Posterior vena cava (tissue), 2 donors: Measurements from ENCODE around the gene CCM2. TPM values are rescaled to one million over a fixed set of nuclear protein-coding genes. Genes with fewer than 3 reads are reported as not detected.

Experiments
- DNase-seq: peaks from one replicate; pipeline ENCODE4 v3.0.0-alpha.2; 2020; ENCODE audit warnings: low spot score
- intact Hi-C, 2 donors: fragments of 100-400 bp; cut with DNase I; formaldehyde crosslinking; loops; one replicate each; pipeline versions ENCODE4 v1.14.1 to v1.14.2; 2022 to 2023
- total RNA-seq, 2 donors: library from RNA; stranded (reverse); fragmentation: NEBNext Ultra II Directional; extraction: Animal tissue kit (Norgen Biotek cat#: 25700); gene quantifications; one replicate each; pipeline ENCODE4 v1.2.1, GENCODE V29; 2021
- donor health status: DM: yes; HTN: yes; CAD: no.
- donor health status: DM: yes; HTN: yes; CAD: no.

CCM2 gene
- total RNA-seq, 2 donors from 2014 or later, result 31.8 to 36.9 TPM

DNA sequence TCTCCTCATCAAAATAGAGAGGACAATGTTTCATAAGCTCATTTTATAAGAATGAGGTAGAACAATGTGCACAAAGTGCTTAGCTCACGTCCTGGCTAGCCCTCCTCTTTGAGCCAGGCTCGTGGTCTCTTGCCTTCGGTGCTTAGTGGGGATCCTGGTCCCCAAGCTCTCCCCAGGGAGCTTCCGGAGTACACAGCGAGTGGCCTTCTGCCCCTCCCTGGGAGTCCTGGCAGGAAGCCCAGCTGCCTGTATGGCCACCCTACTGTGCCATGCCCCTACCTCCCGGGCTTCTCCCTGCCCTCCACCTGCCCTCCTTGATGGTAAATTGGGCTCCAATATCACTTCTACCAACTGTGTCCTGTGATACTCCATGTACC, 22.1 kb upstream of the CCM2 start:
- intact Hi-C loops, result loop anchor here (10.0 kb wide), 2 partner anchors 127 to 157 kb away; no protein-coding TSS in a partner anchor
- DNase-seq, result peak; percentile 78

DNA sequence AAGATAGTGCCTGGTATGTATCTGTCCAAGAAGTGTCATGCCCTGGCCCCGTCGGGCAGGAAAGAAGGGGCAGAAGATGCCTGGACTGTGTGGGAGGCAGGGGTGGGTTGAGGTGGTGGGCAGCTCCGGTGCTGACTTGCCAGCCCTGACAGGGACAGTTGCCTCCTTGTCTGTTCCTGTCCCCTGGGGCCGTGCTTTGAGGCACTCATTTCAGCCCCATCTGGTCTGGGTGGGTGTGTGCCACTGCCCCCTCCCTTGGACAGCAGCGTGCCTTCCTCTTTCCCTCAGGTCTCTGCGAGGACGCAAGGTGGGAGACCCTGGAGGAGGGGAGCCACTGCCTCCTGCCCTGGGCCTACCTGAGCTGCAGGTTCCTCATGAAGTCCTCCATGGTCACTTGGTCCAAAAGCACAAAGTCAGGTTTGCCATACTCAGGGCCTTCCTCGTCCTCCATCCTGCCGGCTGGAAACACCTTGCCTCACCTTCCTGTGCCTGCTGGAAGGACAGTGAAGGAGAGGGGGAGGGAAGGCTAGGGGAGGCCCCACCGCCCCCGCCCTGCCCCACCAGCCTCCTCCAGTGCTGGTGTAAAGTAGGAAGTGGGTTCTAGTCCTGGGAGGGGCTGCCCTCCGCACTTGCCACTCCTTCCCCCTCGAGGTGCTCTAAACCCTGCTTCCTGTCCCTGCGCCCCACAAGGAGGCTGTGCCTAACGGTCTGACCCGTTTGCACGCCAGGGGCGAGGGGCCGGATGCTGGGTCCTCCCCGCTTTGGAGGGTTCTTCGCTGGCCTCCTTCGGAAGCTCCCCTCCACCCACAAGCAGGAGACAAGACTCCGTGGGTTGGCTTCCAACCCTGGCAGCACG, 21.3 kb upstream of the CCM2 start, which contains the start of gene MYO1G:
TSS of gene MYO1G (minus strand) at position 505 of the 856 bp plus-strand sequence. CDS start at position 451, 54 bp downstream.
- intact Hi-C loops, result loop anchor here (10.0 kb wide), 2 partner anchors 126 to 156 kb away; no protein-coding TSS in a partner anchor

DNA sequence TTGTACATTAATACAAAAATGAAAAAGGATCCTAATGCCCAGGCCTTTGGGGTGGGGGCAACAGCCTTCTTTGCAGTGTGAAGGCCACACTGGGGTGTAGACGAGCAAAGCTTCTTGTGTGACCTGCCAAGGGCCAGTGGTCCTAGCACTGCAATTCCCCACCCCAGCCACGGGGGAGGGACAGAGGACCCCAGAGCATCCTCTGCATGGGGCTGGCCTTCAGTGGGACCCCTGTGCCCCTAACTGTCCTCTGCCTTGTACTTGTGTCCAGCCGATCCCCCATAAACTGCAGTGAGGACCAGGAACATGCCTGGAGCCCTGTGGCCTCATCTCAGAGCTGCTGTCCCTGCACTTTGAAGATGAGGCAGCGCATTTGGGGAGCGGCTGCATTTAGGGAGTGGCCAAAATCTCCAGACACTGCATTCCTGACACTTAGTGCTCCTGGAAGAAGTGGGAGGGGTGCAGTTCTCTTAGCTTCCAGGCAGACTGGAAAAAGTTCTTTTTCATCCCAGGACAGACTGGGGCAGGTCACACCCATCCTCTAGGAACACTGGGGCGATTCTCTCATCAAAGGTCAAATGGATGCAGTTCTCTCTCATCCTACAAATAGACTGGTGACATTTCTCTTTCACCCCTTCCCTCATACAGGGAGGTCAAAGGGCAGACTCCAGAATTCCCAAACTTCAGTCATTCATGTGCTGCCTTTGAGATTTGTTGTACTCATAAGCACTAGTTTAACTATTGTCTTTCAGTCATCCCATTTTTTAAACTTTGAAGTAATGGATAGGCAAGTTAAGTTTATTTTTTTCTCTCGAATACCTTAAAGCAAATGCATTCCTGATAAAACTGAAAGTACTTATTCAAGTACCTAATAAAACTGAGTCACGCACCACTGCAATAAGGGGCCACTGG, 20.3 kb upstream of the CCM2 start:
- intact Hi-C loops, result loop anchor here (10.0 kb wide), 2 partner anchors 125 to 155 kb away; no protein-coding TSS in a partner anchor
- no peak for DNase-seq

More for the DNA sequence above, 21.3 kb upstream of the CCM2 start, which contains the start of gene MYO1G:
- peak; percentile 85 for DNase-seq

DNA sequence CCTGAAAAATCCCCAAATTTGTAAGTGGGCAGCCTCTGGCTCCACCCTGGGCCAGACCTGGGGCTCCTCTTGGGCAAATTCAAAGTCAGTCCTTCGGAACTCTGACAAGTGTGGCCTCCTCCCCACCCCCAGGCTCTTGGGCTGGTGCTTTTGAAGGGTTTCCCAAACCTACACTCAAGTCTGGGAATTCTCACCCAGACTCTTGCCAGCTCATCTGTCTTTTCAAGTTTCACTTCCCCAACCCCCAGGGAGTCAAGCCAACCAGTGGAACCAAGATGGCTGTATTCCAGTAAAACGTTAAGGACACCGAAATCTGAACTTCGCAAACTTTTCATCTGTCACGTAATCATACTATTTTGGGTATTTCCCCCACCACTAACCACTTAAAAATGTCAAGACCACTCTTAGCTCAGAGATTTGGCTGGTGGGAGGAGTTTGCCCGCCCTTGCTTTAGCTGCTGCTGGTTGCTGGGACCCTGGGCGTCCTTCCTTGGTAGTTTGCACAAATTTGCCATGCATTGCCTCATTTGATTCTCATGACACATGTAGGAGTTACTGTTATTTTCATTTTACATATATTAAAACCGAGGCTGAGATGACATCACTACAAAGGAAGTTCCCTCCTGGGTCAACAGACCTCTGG, 19.5 kb upstream of the CCM2 start:
- no peak for DNase-seq
- intact Hi-C loops, result no loop called here

DNA sequence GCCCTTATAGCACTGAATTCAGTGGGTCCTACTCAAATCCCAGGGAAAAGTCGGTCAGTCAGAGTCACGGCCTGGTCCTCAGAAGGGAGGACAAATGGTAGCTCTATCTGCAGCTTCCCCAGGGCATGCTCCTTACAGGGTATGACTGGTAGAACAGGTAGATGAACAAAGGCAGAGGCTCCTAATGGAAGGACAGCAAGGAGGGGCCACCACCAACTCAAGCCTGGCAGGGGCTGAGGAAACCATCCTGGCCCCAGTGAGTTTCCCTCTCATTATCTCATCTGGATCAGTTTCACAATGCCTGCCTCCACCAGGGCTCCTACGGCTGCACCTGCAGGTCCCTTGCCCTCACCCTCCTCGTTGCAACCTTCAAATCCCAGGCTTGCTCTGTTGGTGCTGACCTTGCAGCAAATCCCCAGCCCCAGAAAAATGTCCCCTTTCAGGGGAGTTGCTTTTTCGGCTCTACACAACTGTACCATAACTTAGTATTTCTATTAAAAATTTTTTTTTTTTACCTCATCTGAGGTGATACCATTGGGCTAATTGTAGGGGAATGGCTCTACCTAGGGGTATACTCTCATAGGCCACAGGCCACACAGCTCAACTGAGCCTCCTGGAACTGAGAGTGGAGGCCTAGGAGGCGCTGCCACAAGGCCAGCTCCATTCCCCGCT, 18.8 kb upstream of the CCM2 start:
- no peak for DNase-seq

DNA sequence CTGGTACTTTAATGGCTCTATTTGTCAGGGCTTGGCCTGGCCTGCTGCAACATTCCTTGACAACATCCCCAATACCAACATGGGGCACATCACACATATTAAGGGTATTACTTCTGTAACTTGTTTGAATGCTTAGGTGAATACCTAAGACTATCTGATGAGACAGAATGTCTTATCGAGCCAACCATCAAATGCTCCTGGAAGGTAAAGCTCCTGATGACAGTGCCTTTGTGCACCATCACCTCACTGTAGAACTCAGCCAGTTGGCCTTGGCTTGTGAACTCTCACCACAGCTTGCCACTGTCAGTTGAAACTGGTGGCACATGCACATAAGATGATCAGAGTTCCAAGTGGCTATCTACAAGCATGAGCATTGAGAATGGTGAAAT, 17.5 kb upstream of the CCM2 start:
- intact Hi-C loops, result no loop called here
- peak; percentile 0 for DNase-seq

More for the DNA sequence above, 18.8 kb upstream of the CCM2 start:
- intact Hi-C loops, result no loop called here

DNA sequence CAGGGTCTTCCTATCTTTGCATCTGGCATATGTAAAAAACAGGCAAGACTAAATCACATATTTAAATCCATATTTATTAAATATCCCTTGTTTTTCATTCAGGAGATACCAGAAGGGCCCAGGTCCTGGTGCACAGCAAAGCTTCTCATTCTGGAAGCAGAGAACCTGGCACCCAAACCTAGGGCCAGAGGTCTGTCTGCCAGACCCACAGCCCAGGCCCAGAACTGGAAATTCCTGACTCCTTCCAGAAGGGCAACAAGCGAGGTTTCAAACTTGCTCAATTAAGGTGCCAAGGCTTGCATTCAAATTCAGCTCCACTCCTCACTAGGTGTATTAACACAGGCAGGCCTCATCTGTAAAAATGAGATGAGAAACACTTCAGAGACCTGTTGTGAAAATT, 17.0 kb upstream of the CCM2 start:
- peak; percentile 32 for DNase-seq
- intact Hi-C loops, result no loop called here

DNA sequence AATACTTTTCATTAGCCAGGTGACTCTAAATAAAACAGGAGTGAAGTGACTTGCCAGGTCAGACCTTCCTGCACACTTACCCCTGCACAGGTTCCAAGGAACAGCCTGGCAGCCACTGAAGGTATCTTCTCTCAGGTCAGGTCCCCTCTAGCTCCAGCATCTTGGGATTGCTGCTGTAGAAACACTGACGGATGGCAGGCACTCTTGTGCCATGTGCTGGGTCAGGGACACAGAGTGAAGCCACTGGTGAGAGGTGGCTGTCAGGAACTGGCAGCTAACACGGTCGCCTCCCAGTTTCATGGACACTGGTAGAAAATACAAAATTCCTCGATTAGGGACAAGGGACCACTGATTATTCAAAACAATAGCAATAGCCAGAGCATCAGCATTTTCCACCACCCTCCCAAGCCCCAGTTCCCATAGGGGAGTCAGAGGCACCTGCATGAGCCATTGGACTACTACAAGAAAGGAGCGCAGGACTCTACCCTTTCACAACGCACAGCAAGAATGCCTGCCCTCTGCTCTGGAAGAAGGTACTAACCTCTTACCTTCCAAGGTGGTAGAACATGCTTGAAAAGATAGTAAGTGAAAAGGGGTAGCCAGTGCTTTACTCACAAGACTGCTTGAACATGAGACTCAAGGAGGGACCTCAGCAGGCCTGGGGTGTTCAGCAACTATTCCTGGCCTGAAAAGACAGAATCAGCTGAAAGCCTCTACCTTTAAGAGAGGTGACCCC, 16.1 kb upstream of the CCM2 start:
- peak; percentile 14 for DNase-seq
- intact Hi-C loops, result no loop called here

DNA sequence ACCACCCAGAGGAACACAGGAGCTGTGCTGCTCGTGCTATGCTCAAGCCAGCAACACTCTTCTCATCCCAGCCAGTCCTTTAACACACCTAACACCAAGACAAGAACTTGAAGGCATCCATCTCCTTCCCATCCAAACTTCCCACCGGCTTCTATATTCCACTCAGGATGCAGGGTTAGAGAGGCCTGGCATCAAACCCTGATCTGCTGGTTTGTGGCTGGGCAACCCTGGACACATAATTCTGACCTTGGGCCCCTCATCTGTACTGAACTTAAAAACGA, 15.6 kb upstream of the CCM2 start:
- intact Hi-C loops, result no loop called here
- DNase-seq, result no peak

DNA sequence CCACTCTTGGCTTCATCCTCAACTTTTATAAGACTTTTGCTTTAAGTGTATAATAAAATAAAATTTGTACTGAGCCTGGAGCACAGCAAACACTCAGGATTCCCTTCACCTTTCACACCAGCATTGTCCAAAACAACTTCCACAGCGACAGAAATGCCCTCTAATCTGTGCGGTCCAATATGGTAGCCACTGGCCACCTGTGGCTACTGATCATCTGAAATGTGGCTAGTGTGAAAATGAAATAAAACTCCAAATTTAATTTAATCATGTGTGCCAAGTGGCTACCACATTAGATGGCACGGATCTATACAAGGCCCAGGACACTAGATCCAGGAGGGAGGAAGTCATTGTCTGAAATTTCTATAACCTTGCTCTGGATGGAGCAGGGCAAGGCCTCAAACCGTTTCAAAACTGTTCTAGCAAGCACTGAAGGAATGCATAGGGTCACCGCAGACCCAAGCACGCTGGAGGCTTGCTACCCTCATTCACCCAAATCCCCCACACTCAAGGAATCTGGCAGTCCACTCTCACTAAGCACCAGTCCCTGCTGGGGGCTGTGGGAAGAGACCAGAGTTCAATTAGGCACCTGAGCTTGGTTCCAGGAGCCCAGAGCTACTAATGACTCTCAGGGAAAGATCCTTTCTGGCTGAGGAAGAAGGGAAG, 14.8 kb upstream of the CCM2 start:
- DNase-seq, result no peak
- intact Hi-C loops, result no loop called here

DNA sequence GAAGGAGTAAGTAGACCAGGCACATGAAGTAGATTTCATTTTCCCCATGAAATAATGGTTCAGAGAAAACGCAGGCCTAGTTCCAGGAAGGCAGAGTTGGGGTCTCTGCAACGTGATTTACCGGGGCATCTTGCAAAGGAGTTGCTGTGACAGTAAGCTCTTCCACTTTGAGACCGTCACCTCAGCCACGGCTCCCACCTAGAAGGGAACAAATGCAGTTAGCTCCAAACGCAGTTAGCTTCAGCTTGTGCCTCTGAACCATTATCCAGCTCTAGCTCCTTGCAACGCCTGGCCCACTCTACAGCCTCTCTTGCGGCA, 14.1 kb upstream of the CCM2 start:
- DNase-seq, result peak; percentile 62
- intact Hi-C loops, result no loop called here

DNA sequence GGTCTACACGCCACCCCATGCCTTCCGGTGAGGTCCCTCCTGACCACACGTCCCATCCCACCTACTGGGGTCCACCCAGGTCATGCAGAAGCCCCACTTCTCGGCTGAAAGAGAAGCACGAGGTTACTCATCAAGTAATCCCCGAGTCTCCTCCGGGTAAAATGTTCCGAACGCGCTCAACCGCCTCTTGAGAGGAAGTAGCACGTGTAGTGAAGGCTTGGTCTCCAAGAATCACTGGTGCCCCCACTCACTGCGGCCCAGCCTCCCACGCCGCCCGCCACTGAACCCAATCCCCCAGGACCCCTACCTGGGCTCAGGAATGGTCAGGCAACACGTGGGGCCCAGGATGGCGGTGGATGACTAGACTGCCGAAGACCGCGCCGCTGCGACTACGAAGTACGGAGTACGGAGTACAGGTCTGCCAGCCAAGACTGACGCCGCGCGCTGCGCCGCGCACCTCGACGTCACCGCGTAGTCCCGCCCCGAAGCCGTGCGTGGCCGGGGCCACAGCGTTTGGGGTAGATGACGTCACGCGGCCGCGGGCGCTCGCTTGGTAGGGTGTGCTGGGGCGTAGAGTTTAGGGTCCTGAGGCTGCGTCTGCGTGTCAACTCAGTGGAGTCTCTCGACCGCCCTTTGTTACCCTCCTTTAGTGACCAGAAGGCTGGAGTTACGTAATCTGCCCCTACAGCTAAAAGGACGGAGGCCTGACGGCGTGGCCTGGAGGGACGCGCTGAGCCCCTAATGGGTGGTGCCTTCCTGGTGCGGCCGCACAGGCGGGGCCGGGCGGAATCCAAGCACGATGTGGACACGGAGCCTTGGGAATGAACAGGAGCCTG, 13.6 kb upstream of the CCM2 start:
- intact Hi-C loops, result no loop called here
- DNase-seq, result peak; percentile 99

DNA sequence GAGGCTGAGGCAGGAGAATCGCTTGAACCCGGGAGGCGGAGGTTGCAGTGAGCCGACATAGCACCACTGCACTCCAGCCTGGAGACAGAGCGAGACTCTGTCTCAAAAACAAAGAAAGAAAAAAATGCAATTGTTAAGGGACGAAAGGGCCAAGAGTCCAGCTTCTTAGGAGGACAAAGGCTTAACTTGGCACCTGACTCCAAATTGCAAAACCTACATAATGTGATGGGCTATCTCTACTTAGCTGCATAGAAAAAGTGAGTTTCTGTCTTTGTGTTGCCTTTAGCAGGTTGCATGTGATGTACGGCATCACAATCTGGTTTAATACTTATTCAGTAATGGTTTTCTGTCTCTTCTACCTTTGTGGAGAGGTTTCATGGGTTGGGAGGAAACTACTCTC, 12.5 kb upstream of the CCM2 start:
- intact Hi-C loops, result no loop called here
- DNase-seq, result no peak

DNA sequence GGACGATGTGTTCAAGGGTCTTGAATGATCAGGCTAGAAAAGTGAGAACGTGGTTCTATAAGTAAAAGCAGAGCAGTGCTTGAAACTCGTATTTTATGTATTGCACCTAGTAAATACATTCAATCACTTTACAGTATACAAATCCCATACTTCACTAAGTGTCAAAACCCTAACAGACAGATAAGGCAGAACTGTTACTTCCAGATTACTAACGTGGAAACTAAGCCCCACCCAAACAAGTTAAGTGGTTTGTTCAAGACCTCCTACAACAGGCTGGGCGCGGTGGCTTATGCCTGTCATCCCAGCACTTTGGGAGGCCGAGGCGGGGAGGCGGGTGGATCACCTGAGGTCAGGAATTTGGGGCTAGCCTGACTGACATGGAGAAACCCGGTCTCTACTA, 12.0 kb upstream of the CCM2 start:
- no peak for DNase-seq
- intact Hi-C loops, result no loop called here

DNA sequence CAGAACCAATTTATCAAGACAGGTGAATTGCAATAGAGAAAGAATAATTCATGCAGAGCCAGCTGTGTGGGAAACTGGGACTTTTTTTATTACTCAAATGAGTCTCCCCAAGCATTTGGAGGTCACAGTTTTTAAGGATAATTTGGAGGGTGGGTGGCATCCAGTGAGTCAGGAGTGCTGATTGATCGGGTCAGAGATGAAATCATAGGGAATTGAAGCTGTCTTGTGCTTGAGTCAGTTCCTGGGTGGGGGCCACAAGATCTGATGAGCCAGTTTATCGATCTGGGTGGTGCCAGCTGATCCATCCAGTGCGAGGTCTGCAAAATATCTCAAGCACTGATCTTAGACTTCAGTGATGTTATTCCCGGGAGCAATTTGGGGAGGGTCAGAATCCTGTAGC, 11.3 kb upstream of the CCM2 start:
- DNase-seq, result no peak
- intact Hi-C loops, result no loop called here

DNA sequence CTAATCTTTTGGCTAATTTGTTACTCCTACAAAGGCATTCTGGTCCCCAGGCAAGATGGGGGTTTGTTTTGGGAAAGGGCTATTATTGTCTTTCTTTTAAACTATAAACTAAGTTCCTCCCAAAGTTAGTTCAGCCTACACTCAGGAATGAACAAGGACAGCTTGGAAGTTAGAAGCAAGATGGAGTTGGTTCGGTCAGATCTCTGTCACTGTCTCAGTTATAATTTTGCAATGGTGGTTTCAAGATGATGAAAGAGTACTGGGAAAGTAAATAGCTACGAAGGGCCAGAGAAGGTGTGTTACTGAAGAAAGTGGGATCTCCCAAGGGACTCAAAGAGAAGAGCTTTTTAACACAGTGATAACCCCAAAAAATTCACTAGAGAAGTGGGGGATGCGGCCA, 10.9 kb upstream of the CCM2 start:
- intact Hi-C loops, result no loop called here
- DNase-seq, result no peak
